DMS 273 (cell line): ENCODE results near the gene MYO9A.
A peak's percentile ranks its signal among the peaks of the same experiment; 100 is the strongest.
"Not testable (repeated sequence)": the region's sequence is repeated elsewhere in the genome, so short reads cannot be mapped to it uniquely, and the experiment has no call there.

ENCODE experiments used
- DNase-seq: peaks from one replicate; lab custom pipeline; 2025; ENCODE audit not compliant: unreplicated experiment; lab: John Stamatoyannopoulos, UW

MYO9A gene

DNA sequence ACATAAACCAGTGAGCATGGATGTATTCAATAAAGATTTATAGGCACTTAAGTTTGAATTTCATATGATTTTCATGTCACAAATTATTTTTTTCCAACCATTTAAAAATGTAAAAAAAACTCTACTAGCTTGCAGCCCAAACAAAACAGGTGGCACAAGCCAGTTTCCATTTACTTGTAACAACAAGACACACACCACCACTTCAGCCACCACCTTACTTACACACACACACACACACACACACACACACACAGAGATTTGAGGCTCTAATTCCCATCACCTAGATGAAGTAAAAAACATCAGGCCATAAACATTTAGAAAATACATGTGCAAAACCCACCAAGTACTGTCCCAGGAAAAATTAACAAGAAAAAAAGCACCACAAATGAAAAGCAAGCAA lies 25.3 kb downstream of the MYO9A start:
- DNase-seq: no peak

DNA sequence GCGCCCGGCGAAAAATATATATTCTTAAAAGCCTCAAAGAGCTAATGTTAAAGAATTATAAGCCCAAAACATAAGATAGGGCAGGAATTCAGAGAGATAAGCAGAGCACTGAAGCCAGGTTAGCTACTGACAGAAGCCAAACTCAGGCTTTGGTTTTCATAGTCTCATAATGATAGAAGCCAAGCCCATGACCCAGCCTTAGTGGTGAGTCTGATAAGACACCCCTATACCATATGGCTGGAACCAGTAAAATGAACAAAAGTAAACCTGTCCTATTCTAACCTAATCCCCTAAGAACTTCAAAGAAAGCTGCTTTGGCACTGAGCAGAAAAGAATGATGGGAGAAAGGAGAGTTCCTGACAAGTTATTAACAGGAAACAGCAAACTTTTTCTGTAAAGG lies 25.9 kb downstream of the MYO9A start:
- peak; percentile 8 for DNase-seq

DNA sequence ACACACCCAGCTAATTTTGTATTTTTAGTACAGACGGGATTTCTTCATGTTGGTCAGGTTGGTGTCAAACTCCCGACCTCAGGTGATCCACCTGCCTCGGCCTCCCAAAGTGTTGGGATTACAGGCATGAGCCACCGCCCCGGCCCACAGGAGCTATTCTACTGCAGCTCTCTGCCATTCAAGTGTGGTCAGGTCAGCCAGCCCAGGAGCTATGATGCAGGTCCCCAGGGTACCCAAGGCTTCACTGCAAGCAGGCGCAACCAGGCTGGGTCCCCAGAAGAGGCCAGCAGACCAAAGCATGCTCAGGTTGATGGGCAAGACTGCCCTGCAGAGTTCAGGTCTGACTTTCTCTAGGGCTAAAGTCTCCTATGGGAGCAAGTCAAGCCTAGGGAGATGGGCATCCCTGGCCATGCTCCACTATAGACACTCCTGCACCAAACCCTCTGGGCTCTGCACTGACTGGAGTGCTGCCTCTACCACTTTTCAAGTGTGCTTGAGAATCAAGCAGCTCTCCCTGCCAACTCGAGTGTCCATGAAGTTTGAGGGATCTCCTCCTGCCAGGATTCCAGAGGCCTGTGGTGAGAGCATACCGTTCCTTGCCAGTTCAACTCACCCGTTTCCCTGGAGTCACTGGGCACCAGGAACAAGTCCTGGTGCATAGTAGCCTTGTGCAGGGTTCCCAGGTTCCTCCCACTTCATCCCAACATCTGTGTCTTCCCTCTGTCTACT lies 30.9 kb downstream of the MYO9A start:
- DNase-seq: no peak

DNA sequence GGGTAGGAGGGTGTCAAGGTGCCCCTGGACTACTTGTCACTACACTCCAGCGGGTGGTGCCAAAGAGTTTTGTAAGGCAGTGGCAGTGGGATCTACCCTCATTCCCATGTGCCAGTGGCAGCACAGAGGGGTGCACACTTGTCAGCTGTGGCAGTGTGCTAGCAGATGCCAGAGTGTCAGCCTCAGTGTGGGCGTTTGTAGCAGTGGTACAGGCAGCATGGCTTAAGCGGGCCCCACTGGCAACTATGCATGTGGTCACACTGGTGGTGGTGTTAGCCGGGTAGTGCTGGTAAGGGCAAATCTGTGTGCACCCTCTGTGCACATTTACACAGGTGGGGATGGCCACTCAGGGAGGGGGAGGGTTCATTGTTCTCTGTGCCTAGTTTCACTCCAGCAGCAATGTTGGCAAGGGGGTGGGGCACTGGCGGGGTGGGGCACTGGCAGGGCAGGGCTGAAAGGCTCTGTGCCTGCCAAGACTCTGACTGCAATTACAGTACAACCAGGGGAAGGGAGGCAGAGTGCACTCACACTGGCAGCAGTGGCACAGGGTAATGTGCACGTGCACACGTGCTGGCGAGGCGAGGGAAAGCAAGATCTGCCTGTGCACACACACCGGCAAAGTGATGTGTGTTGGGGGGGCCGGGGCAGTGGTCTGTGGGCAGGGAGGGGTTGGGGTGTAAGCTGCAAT lies 31.8 kb downstream of the MYO9A start:
- no peak for DNase-seq

DNA sequence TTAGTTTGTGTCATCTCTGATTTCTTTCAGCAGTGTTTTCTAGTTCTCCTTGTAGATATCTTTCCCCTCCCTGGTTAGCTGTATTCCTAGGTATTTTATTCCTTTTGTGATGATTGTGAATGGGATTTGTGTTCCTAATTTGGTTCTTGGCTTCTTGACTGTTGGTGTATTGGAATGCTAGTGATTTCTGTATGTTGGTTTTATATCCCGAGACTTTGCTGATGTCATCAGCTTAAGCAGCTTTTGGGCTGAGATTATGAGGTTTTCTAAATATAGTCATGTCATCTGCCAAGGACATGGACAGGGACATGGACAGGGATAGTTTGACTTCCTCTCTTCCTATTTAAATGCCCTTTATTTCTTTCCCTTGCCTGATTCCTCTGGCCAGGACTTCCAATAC lies 35.8 kb downstream of the MYO9A start:
- no peak for DNase-seq

DNA sequence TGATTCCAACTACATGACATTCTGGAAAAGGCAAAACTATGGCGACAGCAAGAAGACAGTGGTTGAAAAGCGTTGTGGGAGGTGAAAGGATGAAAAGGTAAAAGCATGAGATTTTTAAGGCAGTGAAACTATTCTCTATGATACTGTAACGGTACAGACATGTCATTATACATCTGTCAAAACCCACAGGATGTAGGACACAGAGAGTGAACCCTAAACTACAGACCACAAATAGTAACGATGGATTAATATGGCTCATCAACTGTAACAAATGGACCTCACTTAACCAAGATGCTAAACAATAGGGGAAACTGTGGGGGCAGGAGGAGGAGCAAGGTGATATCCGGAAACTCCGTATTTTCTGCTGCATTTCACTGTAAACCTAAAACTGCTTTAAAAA lies 39.1 kb downstream of the MYO9A start:
- DNase-seq: no peak

DNA sequence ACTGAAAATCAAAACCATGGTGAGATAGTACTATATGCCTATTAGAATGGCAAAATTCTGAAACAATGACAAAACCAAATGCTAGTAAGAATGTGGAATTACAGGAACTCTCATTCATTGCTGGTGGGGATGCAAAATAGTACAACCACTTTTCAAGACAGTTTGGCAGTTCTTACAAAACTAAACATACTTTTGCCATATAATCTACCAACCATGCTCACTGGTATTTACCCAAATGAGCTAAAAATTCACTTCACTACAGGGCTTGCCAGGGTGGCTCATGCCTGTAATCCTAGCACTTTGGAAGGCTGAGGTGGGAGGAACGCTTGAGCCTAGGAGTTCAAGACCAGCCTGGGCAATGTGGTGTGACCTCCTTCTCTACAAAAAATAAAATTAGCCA lies 40.0 kb downstream of the MYO9A start:
- no peak for DNase-seq

DNA sequence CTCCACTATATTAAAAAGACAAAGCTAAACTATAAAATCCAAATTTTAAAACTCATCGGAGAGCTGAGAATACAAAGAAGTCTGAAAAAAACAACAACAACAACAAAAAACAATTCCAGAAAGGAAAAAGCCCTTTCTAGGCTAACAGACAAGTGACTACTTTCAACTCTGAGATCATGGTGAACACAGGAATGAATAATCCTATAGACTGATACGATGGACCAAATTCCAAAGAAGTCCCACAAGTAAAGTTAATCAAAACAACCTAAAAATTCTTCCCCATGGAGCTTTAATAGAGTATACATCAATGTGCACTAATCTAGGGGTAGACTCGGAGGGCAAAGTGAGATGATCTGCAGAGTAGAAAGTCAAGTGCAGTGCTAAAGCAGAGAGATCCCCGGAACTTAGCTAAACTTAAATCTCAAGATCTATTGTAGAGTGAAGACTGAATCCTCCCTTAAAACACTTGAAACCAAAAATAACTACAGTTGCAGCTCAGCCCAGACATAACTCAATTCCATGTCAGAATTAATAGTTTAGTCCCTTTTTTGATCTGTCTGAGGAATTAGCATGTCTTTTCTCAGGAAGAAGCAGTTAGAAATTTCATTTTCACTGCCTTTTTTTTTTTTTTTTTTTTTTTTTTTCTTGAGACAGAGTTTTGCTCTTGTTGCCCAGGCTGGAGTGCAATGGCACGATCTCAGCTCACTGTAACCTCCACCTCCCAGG lies 43.5 kb downstream of the MYO9A start:
- DNase-seq: no peak

DNA sequence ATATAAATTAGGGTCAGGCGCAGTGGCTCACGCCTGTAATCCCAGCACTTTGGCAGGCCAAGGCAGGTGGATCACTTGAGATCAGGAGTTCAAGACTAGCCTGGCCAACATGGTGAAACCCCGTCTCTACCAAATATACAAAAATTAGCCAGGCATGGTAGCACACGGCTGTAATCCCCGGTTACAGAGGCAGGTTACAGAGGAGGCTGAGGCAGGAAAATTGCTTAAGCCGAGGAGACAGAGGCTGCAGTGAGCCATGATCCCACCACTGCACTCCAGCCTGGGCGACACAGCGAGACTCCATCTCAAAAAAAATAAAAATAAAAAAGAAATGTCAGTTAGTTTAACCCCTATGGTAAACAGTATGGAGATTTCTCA lies 46.5 kb downstream of the MYO9A start:
- not testable (repeated sequence) for DNase-seq

DNA sequence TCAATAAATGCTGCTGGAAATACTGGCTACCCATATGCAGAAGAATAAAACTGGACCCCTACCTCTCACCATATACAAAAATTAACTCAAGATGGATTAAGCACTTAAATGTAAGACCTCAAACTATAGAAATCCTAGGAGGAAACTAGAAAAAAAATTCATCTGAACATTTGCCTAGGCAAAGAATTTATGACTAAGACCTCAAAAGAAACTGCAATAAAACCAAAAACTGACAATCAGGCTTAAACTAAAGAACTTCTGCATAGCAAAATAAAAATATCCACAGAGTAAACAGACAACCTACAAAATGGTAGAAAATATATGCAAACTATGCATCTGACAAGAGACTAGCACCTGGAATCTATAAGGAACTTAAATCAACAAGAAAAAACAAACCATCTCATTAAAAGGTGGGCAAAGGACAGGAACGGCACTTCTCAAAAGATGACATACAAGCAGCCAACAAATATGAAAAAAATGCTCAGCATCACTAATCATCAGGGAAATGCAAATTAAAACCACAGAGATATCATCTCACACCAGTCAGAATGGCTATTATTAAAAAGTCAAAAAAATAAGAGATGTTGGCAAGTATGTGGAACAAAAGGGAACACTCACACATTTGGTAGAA lies 47.0 kb downstream of the MYO9A start:
- DNase-seq: no peak

DNA sequence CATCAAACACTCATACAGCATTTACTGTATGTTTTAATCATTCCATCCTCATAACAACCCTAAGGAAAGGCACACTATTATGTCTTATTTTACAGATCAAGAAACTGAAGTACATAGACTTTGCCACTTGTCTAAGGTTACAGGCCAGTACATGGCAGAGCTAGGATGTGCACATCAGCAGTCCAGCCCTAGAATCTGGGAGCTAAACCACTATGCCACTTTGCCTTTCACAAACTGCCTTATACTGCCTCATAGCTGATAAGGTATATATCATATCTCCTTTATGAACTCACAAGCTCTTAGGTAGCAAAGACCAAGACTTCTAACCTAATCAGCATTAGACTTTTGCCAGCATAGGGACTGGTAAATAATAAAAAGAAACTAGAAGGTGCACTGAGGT lies 49.1 kb downstream of the MYO9A start:
- DNase-seq: no peak

DNA sequence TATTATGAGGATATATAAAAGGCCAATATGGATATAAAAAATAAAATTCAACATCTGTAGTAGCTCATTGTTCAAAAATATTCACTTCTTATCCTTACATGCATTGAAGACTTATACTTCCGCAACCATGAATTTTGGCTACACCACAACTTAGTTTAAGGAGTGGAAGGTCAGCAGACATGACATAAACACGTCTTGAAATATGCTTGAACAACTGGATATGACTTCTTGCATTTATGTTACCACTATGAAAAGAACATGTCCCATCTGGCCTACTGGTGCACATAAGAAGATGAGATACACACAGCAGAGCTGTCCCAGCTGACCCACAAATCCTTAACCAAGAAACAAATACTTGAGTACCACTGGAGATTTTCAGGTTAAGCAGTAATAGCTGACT lies 52.1 kb downstream of the MYO9A start:
- no peak for DNase-seq

DNA sequence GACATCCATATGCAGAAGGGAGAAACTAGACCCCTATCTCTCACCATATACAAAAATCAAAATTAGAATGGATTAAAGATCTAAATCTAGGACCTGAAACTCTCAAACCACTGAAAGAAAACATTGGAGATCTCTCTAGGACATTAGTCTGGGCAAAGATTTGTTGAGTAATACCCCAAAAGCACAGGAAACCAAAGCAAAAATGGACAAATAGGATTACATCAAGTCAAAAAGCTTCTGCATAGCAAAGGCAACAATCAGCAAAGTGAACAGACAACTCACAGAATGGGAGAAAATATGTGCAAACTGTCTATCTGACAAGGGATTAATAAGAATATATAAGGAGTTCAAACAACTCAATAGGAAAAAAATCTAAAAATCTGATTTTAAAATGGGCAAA lies 54.8 kb downstream of the MYO9A start:
- DNase-seq: no peak

DNA sequence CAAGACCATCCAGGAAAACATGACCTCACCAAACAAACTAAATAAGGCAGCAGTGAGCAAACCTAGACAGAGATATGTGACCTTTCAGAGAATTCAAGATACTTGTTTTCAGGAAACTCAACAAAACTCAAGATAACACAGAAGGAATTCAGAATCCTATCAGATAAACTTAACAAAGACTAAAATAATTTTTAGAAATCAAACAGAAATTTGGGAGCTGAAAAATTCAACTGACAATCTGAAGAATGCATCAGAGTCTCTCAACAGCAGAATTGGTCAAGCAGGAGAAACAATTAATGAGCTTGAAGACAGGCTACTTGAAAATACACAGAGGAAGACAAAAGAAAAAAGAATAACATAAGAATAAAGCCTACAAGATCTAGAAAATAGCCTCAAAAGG lies 55.6 kb downstream of the MYO9A start:
- no peak for DNase-seq

DNA sequence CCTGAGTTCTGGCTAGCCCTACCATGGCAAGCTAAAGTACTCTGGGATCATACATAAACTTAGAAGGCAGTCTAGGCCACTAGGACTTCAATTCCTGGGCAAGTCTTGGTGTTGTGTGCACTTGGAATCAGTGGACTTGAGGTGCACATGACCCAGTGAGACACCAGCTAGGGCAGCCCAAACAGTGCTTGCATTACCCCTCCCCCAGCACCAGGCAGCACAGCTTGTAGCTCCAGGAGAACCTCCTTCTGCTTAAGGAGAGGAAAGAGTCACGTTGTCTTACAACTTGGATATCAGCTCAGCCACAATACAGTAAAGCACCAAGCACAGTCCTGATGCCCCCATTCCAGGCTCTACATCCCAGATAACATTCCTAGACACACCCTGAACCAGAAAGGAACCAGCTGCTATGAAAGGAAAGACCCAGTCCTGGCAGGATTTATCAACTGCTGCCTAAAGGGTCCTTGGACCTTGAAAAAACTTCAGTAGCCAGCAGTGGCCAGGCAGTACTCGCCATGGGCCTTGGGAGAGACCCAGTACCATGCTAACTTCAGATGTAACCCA lies 57.2 kb downstream of the MYO9A start:
- DNase-seq: no peak

DNA sequence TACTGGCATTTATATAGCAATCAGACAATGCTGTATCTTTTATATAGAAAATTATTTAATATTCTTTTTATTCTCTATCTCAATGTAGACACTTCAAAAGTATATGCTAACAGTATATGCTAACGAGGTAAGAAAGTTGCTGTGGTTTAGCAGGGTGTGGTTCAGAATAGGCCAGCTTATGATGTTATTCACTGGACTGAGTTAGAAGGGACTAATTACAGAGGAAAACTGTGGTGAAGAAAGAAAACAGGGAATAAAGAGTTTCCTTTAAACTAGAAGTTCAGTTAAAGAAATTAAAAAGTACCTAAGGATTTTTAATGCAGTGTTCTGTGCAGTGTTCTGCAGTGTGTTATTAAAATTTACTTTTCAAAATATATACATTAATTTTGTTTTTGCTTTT lies 59.4 kb downstream of the MYO9A start:
- no peak for DNase-seq

DNA sequence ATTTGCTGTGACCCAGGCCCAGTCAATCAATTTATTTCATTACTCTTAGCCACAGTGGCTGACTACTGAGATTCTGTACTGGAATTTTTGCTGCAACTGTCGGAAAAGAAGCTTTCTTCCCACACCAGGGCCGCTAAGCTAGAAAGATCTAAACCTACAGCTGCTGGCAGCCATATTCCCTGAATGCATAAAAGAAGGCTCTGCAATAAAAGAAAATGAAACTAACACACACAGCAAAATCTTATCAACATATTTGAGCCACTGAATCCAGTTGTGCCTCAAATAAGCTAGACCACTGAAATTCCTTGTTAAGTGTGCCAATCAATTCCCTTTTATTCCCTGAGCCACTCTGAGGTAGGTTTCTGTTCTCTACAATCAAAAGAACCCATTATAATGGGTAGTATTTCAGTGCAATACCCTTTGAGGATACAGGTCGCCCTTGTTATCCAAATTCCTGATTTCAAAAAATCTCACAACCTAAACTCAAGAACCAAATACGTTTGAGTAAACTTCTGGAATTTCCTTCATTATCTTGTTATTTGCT lies 60.3 kb downstream of the MYO9A start:
- DNase-seq: no peak

DNA sequence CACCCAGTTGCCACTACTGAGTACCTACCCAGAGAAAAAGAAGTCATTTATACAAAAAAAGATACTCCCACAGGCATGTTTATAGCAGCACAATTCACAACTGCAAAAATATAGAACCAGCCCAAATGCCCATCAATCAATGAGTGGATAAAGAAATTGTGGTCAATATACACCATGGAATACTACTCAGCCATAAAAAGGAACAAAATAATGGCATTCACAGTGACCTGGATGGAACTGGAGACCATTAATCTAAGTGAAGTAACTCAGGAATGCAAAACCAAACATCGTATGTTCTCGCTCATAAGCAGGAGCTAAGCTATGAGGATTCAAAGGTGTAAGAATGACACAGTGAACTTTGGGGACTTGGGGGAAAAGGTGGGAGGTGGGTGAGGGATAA lies 61.7 kb downstream of the MYO9A start:
- DNase-seq: not testable (repeated sequence)

DNA sequence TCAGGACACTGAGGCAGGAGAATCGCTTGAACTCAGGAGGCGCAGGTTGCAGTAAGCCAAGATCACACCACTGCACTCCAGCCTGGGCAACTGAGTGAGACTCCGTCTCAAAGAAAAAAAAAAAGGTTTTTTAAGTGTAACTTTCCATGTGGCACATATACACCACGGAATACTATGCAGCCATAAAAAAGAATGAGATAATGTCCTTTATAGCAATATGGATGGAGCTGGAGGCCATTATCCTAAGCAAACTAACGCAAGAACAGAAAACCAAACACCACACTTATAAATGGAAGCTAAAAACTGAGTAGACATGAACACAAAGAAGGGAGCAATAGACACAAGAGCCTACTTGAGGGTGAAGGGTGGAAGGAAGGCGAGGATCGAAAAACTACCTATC lies 64.7 kb downstream of the MYO9A start:
- DNase-seq: not testable (repeated sequence)

DNA sequence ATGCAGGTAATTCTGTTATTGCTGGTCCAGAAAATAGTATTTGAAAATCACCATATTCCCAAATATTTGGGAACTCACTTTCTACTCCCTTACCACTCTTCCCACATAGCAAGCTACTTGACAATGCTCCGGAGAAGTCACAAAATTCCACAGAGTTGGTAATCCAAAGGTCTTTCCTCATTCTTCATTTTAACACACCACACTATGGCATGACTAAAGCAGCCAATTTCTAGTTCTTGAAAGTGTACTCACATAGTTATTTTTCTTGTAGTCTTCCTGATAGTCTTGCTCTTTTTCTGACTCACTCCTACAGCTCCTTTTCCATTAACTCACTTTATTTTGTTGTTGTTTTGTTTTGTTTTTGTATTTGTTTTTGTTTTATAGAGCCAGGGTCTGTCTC lies 67.2 kb downstream of the MYO9A start:
- DNase-seq: no peak

DNA sequence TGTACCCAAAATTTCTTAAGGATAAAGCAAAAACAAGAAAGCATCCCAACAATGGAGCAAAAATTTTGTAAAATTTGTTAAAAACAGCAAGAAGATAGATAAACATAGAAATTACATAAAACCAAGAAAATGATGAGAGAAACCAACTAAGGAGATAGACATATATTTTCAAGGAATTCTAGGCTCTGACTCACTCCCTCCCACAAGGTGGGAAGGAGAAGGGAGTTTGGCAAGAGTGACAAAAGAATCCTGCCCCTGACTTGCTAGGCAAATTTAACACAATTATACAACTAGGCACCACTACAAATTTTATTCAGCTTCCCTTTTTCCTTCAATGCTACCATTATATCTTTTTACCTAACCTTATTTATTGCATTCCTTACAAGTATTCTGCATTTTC lies 70.9 kb downstream of the MYO9A start:
- no peak for DNase-seq
